IPS-18a (cell line): ENCODE data around the gene TUBB4B.

Experiments used
- H3K27ac ChIP-seq: one replicate; pipeline ENCODE4 v1.5.1; 2013; ENCODE audit warnings: low read length
- H3K27me3 ChIP-seq: one replicate; pipeline ENCODE4 v1.6.1; 2013; ENCODE audit warnings: mild to moderate bottlenecking, low read length; ENCODE audit not compliant: control insufficient read depth, insufficient read depth
- H3K36me3 ChIP-seq: one replicate; pipeline ENCODE4 v1.6.1; 2013; ENCODE audit warnings: low read depth, low read length; ENCODE audit not compliant: control insufficient read depth
- H3K4me1 ChIP-seq: one replicate; pipeline ENCODE4 v1.6.1; 2013; ENCODE audit warnings: low read depth, low read length; ENCODE audit not compliant: control insufficient read depth
- H3K4me3 ChIP-seq: one replicate; pipeline ENCODE4 v1.5.1; 2013; ENCODE audit warnings: low read length
- H3K9ac ChIP-seq: one replicate; pipeline ENCODE4 v1.6.1; 2013; ENCODE audit warnings: mild to moderate bottlenecking, low read length, moderate library complexity
- H3K9me3 ChIP-seq: one replicate; pipeline ENCODE4 v1.6.1; 2013; ENCODE audit warnings: low read depth, low read length; ENCODE audit not compliant: control insufficient read depth

The TUBB4B gene

DNA sequence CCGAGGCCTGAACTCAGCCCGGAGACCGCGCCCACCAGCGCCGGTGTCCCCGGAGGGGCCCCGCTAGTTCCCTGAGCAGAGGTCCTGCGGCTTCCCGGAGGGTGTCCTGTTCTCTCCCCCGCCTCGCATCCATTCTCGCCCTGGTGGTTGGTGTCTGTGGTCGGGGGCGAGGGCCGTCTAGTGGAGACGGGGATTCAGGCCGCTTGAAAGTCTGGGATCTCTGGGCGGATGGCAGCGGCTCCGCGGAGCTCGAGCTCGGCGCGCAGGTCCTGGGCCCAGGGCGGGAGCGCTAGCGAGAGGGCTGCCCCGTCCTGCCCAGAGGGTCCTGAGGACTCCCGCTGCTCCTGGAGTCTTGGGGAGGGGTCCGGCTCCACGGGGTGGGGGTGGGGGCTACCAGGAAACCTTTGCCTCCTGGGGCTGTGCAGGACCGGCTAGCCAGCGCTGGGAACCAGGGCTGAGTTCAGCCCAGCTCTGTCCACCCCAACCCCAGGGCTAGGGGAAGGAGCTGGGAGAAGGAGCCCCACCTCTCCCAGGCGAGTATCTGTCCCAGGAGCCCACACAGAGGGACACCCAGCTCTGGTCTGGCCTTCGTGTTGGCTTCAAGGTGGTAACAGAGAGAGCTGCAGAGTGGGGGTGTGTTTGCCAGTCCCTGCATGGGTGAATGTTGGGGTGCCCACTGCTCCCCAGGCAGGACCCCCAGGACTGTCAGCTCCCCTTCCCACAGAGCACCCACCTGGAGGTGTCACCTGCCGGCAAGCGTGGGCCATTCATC is 40.4 kb downstream of the TUBB4B start:
- peaks cover 52% of the 10 kb centered on the region for H3K27me3 ChIP-seq
- no peak overlapping the region for H3K9ac ChIP-seq
- H3K9me3 ChIP-seq = no peaks in the 10 kb centered on the region
- H3K27ac ChIP-seq = no peak overlapping the region
- peak overlapping the region; percentile 59 for H3K4me3 ChIP-seq
- peaks cover 9% of the 10 kb centered on the region for H3K4me1 ChIP-seq
- H3K36me3 ChIP-seq = no peaks in the 10 kb centered on the region

DNA sequence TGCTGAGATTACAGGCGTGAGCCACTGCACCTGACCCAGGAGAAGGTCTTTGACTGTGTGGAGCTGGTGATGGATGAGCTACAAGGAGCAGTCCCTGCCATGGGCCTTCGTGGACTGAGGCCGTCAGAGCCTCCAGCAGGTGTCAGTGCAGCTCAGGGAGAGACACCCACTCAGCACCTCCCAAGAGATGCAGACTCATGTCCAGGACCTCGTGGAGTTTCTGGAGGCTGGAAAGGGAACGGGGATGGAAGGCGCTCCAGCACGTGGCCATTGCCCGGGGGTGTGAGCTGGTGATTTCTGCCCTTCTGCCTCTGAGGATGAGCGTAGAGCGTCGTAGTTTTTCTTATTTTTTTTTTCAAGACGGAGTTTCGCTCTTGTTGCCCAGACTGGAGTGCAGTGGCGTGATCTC is 45.9 kb downstream of the TUBB4B start:
- Histone ChIP-seq H3K4me1 (no peaks in the 10 kb centered on the region), H3K27me3 (peaks cover 10% of the 10 kb centered on the region), H3K9me3 (no peaks in the 10 kb centered on the region), H3K4me3 (no peak overlapping the region), H3K9ac (no peak overlapping the region), H3K36me3 (no peaks in the 10 kb centered on the region), H3K27ac (no peak overlapping the region)

DNA sequence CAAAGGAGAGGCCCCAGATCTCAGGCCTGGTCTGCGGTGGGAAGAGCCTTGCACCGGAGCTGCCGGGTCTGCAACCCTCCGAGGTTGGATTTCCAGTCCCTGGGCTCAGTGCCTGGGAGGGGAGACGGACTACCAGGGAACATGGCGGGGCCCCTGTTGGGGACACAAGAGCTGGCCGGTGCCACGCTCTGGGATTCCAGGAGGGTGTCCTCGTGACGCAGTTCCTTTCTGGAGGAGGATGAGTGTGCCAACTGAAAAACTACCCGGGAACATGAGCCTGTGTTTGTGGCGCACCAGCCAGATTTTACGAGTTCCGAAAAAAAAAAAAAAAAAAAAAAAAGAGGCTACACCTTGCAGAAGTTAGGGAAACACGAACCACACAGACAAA is 52.0 kb downstream of the TUBB4B start:
- peaks cover 13% of the 10 kb centered on the region for H3K4me1 ChIP-seq
- H3K9ac ChIP-seq = no peak overlapping the region
- H3K36me3 ChIP-seq = no peaks in the 10 kb centered on the region
- no peak overlapping the region for H3K27ac ChIP-seq
- no peaks in the 10 kb centered on the region for H3K9me3 ChIP-seq
- peaks cover 44% of the 10 kb centered on the region for H3K27me3 ChIP-seq
- no peak overlapping the region for H3K4me3 ChIP-seq
